ENCODE measurements around the gene UCP1. TPM values are rescaled to one million over a fixed set of nuclear protein-coding genes. Genes with fewer than 3 reads are reported as not detected.

UCP1 gene, protein sequence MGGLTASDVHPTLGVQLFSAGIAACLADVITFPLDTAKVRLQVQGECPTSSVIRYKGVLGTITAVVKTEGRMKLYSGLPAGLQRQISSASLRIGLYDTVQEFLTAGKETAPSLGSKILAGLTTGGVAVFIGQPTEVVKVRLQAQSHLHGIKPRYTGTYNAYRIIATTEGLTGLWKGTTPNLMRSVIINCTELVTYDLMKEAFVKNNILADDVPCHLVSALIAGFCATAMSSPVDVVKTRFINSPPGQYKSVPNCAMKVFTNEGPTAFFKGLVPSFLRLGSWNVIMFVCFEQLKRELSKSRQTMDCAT
- total RNA-seq (ENCODE audit: low replicate concordance), result not detected in 2 replicates

GRCh38 chr4:140568507-140569306 lies at the start of gene UCP1:
Gene UCP1 (minus strand): TSS chr4:140568961. CDS start chr4:140568729, 232 bp downstream.

DNA sequence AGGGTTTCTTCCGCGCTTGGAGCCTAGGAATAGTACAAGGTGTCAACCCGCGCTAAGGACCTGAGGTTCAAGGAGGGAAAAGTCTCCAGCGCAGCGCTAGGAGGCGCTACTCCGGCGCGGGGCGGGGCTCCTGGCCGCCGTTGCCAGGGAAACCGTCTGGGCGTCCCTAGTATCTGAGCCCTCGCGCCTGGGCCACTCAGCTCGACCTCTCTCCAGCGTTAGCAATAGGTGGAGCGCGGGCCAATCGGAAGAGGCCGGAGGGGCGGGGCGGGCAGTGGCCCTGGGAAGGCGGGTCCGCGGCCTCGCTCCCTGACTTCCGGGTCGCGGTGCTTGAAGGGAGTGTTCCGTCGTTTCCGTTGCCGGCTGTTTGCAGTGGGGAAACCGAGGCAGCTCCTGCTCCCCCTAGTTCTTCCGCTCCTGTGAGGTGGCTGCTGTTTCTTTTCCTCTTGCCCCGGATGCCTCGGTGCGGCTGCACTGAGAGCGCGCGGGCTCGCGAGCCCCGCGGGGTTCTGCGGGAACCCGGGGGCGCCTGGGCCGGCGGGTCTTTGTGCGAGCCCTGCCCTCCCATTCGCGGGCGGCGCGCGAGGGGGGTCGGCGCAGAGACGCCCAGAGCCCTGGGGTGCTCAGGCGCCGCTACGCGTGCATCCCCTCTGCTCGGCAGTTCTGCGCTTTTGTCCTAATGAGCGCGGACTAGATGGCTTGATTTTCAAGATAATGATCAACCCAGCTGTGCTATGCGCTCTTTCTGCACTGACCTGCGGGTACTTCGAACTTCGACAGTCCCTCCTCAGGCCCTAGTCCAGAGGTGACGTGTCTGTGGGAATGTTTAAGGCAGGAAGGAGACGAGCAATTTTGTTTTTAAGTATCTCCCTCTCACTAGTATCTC lies 44.7 kb downstream of the UCP1 start, which contains the start of gene ELMOD2:
TSS of gene ELMOD2 (plus strand) at position 312 of the 886 bp plus-strand sequence. CDS start 1,261 bp downstream, outside the sequence.

Other genes with a start within 250 kb of the UCP1 start
- 9.0 and 34.4 TPM in 2 replicates for gene SCOC, start 195.3 kb downstream of the UCP1 start, total RNA-seq (ENCODE audit: low replicate concordance)
- 1.8 TPM in 1 of 2 replicates, not detected in the other for gene CLGN, start 141.3 kb downstream of the UCP1 start, total RNA-seq (ENCODE audit: low replicate concordance)
- not detected in 2 replicates for gene MGAT4D, start 70.7 kb downstream of the UCP1 start, total RNA-seq (ENCODE audit: low replicate concordance)
- gene ELMOD2, start 44.8 kb downstream of the UCP1 start, total RNA-seq (ENCODE audit: low replicate concordance), result 6.1 and 22.4 TPM in 2 replicates
- gene TBC1D9, start 187.4 kb upstream of the UCP1 start, total RNA-seq (ENCODE audit: low replicate concordance), result 27.3 and 29.5 TPM in 2 replicates

All from smooth muscle cell of the coronary artery (primary cell).